Keratinocyte (primary cell): Measurements from ENCODE around the gene DYNC1I2. TPM values are rescaled to one million over a fixed set of nuclear protein-coding genes. Genes with fewer than 3 reads are reported as not detected.

ENCODE experiments used
- DNase-seq: peaks from one replicate; pipeline ENCODE4 v3.0.0-alpha.2; 2011; ENCODE audit warnings: low read depth, missing footprints, low spot score
- FAIRE-seq: peaks from 2 replicates; lab custom pipeline; 2011; peaks lifted over from hg19 to GRCh38; lab: Jason Lieb, UNC
- H2AFZ ChIP-seq: 2 replicates; pipeline ENCODE4 v1.6.0; 2012; ENCODE audit warnings: low read length, control low read depth, inconsistent platforms; ENCODE audit not compliant: control insufficient read depth
- H3K27ac ChIP-seq: 2 replicates; pipeline ENCODE4 v1.5.1; 2011; ENCODE audit warnings: low read length; ENCODE audit not compliant: control insufficient read depth, insufficient read depth
- H3K27me3 ChIP-seq: 3 replicates; pipeline ENCODE4 v1.6.0; 2011; ENCODE audit warnings: low read length; ENCODE audit not compliant: control insufficient read depth, insufficient read depth; ENCODE audit errors: extremely low read depth
- H3K36me3 ChIP-seq, 2 experiments: 2 replicates in 1 of 2; 3 replicates in 1 of 2; pipeline ENCODE4 v1.5.1; 2011; ENCODE audit warnings: low read length in 2 of 2, mild to moderate bottlenecking in 1 of 2; ENCODE audit not compliant: control insufficient read depth in 2 of 2, insufficient read depth in 2 of 2; ENCODE audit errors: extremely low read depth in 1 of 2
- H3K4me1 ChIP-seq: 3 replicates; pipeline ENCODE4 v1.5.1; 2011; ENCODE audit warnings: low read length; ENCODE audit not compliant: control insufficient read depth, insufficient read depth; ENCODE audit errors: extremely low read depth
- H3K4me2 ChIP-seq: 3 replicates; pipeline ENCODE4 v1.6.0; 2011; ENCODE audit warnings: low read depth, low read length; ENCODE audit not compliant: control insufficient read depth, insufficient read depth; ENCODE audit errors: extremely low read depth
- H3K4me3 ChIP-seq, 3 experiments: fragments of 200-600 bp in 1 of 3; sonication (generic) in 1 of 3; 2 replicates in 2 of 3; 3 replicates in 1 of 3; pipeline ENCODE4 v1.5.1; 2011 to 2016; ENCODE audit warnings: low read length in 3 of 3, mild to moderate bottlenecking in 3 of 3, control low read depth in 2 of 3, inconsistent platforms in 1 of 3, low read depth in 1 of 3, mixed read lengths in 1 of 3, mixed run types in 1 of 3, moderate library complexity in 1 of 3; ENCODE audit not compliant: control insufficient read depth in 2 of 3, insufficient read depth in 2 of 3; ENCODE audit errors: extremely low read depth in 1 of 3
- H3K79me2 ChIP-seq: 2 replicates; pipeline ENCODE4 v1.6.0; 2012; ENCODE audit warnings: low read length; ENCODE audit not compliant: control insufficient read depth, insufficient read depth
- H3K9ac ChIP-seq: 3 replicates; pipeline ENCODE4 v1.6.0; 2011; ENCODE audit warnings: low read length; ENCODE audit not compliant: control insufficient read depth, insufficient read depth; ENCODE audit errors: extremely low read depth
- H3K9me1 ChIP-seq: 3 replicates; pipeline ENCODE4 v1.6.0; 2011; ENCODE audit warnings: low read length; ENCODE audit not compliant: control insufficient read depth, insufficient read depth; ENCODE audit errors: extremely low read depth
- H3K9me3 ChIP-seq: 2 replicates; pipeline ENCODE4 v1.5.1; 2012; ENCODE audit warnings: low read depth, low read length; ENCODE audit not compliant: control insufficient read depth
- H4K20me1 ChIP-seq: 3 replicates; pipeline ENCODE4 v1.6.0; 2011; ENCODE audit warnings: low read length; ENCODE audit not compliant: control insufficient read depth, insufficient read depth; ENCODE audit errors: extremely low read depth
- CTCF ChIP-seq, 3 experiments: IDR thresholded peaks in 1 of 3; conservative IDR thresholded peaks in 1 of 3; optimal IDR thresholded peaks in 1 of 3; 2 replicates in 2 of 3; 3 replicates in 1 of 3; pipeline versions ENCODE3 to v1.5.1; 2011; ENCODE audit warnings: low read length in 3 of 3, mild to moderate bottlenecking in 3 of 3, moderate library complexity in 2 of 3, control low read depth in 1 of 3, inconsistent platforms in 1 of 3; ENCODE audit not compliant: insufficient read depth in 2 of 3; ENCODE audit errors: extremely low read depth in 1 of 3
- EZH2 ChIP-seq: IDR thresholded peaks from one replicate; pipeline ENCODE4 v1.6.1; 2012; ENCODE audit warnings: inconsistent platforms, mild to moderate bottlenecking, low read length, moderate library complexity
- dilution Hi-C: fragments of 300-500 bp; cut with MboI; formaldehyde crosslinking; loops from one replicate; pipeline ENCODE4 v1.7.0; 2020; ENCODE audit warnings: low sequenced_read_pairs; ENCODE audit not compliant: extremely low pct_ligation_motif_present
- polyA plus RNA-seq, 5 experiments: library from polyadenylated mRNA; depleted of rRNA in 3 of 5; stranded (reverse) in 3 of 5; stranded (forward) in 1 of 5; unstranded in 1 of 5; fragments of >200 nt; gene quantifications; 1 replicate in 1 of 5; 2 replicates in 3 of 5; 3 replicates in 1 of 5; pipeline versions ENCODE4 v1.2.1 to v1.2.3, GENCODE V29; 2011 to 2012; ENCODE audit warnings: missing spikeins in 2 of 5, low read depth in 1 of 5, low replicate concordance in 1 of 5

DYNC1I2 gene
- polyA plus RNA-seq, 1 donor (not counting 4 experiments of a cell fraction or from before 2014, with no cell fraction given) = 237 TPM

GRCh38 chr2:171667041-171667440 is 20.2 kb upstream of the DYNC1I2 start:
- Histone ChIP-seq H3K79me2 (no peaks in the 10 kb centered on the region), H2AFZ (no peak overlapping the region), H3K27me3 (no peaks in the 10 kb centered on the region), H3K36me3 (no peaks in the 10 kb centered on the region), H3K4me2 (no peak overlapping the region), H3K4me1 (no peaks in the 10 kb centered on the region), H3K27ac (no peak overlapping the region), H3K9me1 (no peaks in the 10 kb centered on the region), H4K20me1 (no peaks in the 10 kb centered on the region), H3K9me3 (no peaks in the 10 kb centered on the region), H3K4me3 (no peak overlapping the region), H3K9ac (no peak overlapping the region)
- dilution Hi-C loops = no loop called here
- no peak for FAIRE-seq
- no peak for TF ChIP-seq CTCF (optimal IDR thresholded peaks at IDR 0.05 in 1 of 3, IDR thresholded peaks at IDR 0.05 in 1 of 3, conservative IDR thresholded peaks at IDR 0.05 in 1 of 3; ENCODE audit: extremely low read depth in 1 of 3, insufficient read depth in 2 of 3, low read length in 3 of 3)
- no peak for TF ChIP-seq EZH2
- no peak for DNase-seq

DNA sequence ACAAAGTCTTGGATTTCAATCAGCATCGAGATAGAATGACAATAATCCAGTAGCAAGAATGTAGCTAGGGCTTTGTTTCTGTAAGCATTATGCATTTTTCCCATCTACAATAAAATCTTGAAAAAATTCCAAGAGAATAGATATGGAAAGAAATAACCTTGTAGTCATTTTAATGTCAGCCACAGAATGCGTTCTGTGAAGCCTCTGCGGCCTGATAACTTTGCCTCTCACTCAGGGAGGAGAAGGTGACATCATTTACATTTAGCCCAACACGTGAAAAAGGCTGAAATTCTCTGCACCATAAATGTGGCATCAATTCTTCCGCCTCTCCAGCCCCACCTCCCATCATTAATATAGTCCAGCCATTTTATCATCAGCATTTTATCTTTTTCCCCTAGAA is 19.1 kb upstream of the DYNC1I2 start:
- dilution Hi-C loops = no loop called here
- Histone ChIP-seq H3K9ac (no peak overlapping the region), H3K27ac (no peak overlapping the region), H3K4me1 (no peaks in the 10 kb centered on the region), H4K20me1 (no peaks in the 10 kb centered on the region), H3K27me3 (no peaks in the 10 kb centered on the region), H3K79me2 (no peaks in the 10 kb centered on the region), H3K9me1 (no peaks in the 10 kb centered on the region), H3K9me3 (no peaks in the 10 kb centered on the region), H2AFZ (no peak overlapping the region), H3K4me2 (no peak overlapping the region), H3K36me3 (no peaks in the 10 kb centered on the region), H3K4me3 (no peak overlapping the region)
- DNase-seq (no peak), FAIRE-seq (no peak)
- TF ChIP-seq EZH2 = no peak
- TF ChIP-seq CTCF (optimal IDR thresholded peaks at IDR 0.05 in 1 of 3, IDR thresholded peaks at IDR 0.05 in 1 of 3, conservative IDR thresholded peaks at IDR 0.05 in 1 of 3; ENCODE audit: extremely low read depth in 1 of 3, insufficient read depth in 2 of 3, low read length in 3 of 3) = no peak
